NT2/D1 (cell line): ENCODE data around the gene KCNA2.

Experiments
- DNase-seq: peaks from one replicate; pipeline ENCODE4 v3.0.0-alpha.2; 2011; ENCODE audit warnings: low read depth, low spot score
- H3K27me3 ChIP-seq: 2 replicates; pipeline ENCODE4 v1.6.0; 2011; ENCODE audit warnings: mild to moderate bottlenecking; ENCODE audit not compliant: insufficient read length, insufficient read depth
- H3K36me3 ChIP-seq: 2 replicates; pipeline ENCODE4 v1.6.1; 2011; ENCODE audit warnings: mild to moderate bottlenecking, low read length, mixed read lengths; ENCODE audit not compliant: insufficient read depth, insufficient read length
- H3K4me1 ChIP-seq: 2 replicates; pipeline ENCODE4 v1.5.1; 2011; ENCODE audit not compliant: insufficient read depth, insufficient read length
- H3K4me3 ChIP-seq: 2 replicates; pipeline ENCODE4 v1.5.1; 2011; ENCODE audit warnings: low read depth; ENCODE audit not compliant: insufficient read length
- H3K9ac ChIP-seq: 2 replicates; pipeline ENCODE4 v1.6.0; 2011; ENCODE audit warnings: low read depth; ENCODE audit not compliant: insufficient read length
- H3K9me3 ChIP-seq: 2 replicates; pipeline ENCODE4 v1.5.1; 2011; ENCODE audit warnings: mild to moderate bottlenecking, low read length; ENCODE audit not compliant: insufficient read depth
- SUZ12 ChIP-seq: IDR thresholded peaks from 2 replicates; pipeline ENCODE4 v1.6.1; 2011; ENCODE audit not compliant: insufficient read length, insufficient read depth; ENCODE audit errors: extremely low read depth
- YY1 ChIP-seq: IDR thresholded peaks from 2 replicates; pipeline ENCODE4 v1.6.1; 2011; ENCODE audit not compliant: insufficient read length, insufficient read depth
- ZNF274 ChIP-seq: IDR thresholded peaks from 2 replicates; pipeline ENCODE4 v1.6.1; 2011; ENCODE audit warnings: mild to moderate bottlenecking, low read depth, low read length

Gene KCNA2

DNA sequence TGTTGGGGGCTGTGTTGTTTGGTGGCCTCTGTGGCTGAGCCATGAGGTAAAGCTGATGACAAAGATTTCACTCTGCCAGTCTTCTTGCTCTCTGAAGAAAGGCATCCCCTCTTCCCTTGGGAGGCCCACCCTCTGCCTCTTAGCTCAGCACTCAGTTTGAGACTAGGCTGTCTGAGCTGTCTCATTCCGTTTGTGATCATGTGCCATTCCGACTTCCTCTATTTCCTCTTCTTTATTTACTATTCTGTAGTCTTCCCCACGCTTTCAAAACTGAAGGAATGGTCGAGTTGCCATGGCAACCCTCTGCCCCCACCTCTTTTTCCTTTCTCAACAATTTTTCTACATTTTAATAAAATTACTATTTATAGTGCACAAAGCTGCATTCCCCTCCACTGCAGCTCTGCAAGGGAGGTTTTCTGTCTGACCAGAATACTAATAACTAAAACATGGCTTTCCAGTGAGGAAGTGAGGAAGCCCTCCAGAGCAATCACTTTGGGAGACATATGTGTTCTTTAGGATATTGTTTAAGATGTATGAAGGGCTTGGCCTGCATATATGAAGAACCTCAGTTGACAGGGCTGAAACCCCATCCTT is 37.8 kb upstream of the KCNA2 start:
- Histone ChIP-seq H3K36me3 (no peaks in the 10 kb centered on the region), H3K9me3 (no peaks in the 10 kb centered on the region), H3K9ac (no peak overlapping the region), H3K4me3 (no peak overlapping the region), H3K4me1 (no peaks in the 10 kb centered on the region), H3K27me3 (no peaks in the 10 kb centered on the region)
- TF ChIP-seq ZNF274, result no peak
- DNase-seq, result no peak

DNA sequence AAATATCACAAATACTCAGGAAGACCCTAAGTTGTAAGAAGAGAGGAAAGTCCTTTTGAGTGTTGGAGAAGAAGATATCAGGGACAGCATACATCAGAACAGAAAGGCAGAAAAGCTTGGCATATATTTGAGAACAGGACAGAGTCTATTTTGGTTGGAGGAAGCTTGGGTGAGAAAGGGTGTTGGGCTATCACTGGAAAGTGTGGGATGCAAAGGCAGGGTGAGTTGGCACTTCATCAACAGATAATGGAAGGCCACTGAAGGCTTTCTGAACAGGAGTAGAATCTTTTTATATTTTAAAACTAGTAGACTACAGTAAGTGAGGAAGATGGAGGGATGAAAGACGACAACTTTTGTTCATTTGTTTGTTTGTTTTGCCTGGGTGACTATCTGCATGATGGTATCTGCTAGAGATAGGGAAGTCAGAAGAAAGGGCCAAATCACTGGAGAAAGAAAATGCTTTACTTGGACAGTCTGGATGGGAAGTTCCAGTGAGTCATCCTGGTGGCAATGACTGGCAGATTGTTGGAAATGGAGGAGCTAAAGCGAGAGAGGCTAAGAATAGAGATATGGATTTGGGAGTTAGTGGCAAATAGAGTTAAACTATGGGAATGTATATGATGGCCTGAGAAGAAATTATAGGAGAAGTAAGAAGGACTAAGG is 33.7 kb upstream of the KCNA2 start:
- no peak for DNase-seq
- H3K4me1 ChIP-seq, result peaks cover 7% of the 10 kb centered on the region

DNA sequence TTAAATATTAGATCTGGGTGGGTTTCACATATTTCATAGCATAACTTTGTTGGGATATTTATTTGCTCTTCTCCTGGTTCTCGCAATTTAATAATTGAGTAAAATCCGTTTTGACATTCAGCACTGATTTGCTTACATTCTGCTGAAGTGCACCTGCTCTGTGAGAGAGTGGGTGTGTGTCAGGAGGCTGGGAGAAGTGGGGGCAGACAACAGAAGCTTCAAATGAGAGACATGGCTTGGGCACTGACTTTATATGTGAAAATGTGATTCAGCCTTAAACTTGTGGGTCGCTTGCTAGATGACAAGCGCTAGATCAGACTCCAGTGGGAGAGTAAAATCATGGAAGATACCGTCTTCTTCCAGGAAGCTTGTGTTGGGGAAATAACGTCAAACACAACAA is 32.4 kb upstream of the KCNA2 start:
- Histone ChIP-seq H3K9ac (no peak overlapping the region), H3K4me3 (no peak overlapping the region), H3K36me3 (no peaks in the 10 kb centered on the region), H3K27me3 (no peaks in the 10 kb centered on the region), H3K9me3 (no peaks in the 10 kb centered on the region), H3K4me1 (peaks cover 7% of the 10 kb centered on the region)
- no peak for DNase-seq
- TF ChIP-seq YY1 (no peak), SUZ12 (no peak), ZNF274 (no peak)

More for the DNA sequence above, 33.7 kb upstream of the KCNA2 start:
- Histone ChIP-seq H3K4me3 (no peak overlapping the region), H3K9ac (no peak overlapping the region), H3K27me3 (no peaks in the 10 kb centered on the region), H3K9me3 (no peaks in the 10 kb centered on the region), H3K36me3 (no peaks in the 10 kb centered on the region)
- TF ChIP-seq ZNF274 (no peak), YY1 (no peak), SUZ12 (no peak)

DNA sequence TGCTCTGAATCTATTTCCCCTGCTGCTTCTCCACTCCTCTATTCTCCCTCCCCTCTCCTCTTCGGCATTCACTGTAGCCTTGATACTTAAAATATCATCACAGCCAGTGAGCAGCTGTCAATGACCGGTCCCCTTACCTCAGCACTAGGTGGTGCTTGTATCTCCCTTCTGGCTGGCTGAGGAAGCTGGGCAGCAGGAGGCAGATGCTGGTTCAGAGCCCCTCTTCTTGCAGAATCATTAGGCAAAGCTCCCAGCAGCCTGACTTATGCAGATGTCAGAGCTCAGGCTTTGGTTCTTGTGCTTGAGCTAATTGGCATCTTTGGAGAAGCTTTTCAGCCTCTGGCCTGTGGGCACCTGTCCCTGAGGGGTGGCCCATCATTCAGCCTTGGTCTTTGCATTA is 31.9 kb upstream of the KCNA2 start:
- no peak for TF ChIP-seq ZNF274
- no peak for TF ChIP-seq YY1
- no peak for TF ChIP-seq SUZ12
- Histone ChIP-seq H3K4me1 (peaks cover 7% of the 10 kb centered on the region), H3K36me3 (no peaks in the 10 kb centered on the region)

DNA sequence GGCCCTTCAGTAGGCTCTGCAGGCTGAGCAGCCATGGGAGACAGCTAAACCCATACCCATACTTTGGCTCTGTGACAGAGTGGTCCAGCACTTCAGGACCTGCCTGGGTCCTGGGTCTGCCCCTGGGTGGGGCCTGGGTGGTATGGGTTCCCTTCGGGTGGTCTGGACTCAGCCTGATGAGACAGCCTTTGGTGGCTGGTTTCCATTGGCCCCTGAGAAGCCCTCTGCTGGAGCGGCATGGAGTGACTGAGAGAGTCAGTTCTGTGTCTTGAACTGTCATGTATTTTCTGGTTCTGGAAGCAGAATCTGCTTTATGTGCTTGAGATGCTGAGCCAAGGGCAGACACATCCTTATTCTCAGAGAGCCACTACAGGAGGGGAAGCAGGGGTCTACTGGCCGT is 31.3 kb upstream of the KCNA2 start:
- Histone ChIP-seq H3K27me3 (no peaks in the 10 kb centered on the region), H3K9me3 (no peaks in the 10 kb centered on the region), H3K36me3 (no peaks in the 10 kb centered on the region), H3K9ac (no peak overlapping the region), H3K4me1 (peaks cover 7% of the 10 kb centered on the region), H3K4me3 (no peak overlapping the region)
- no peak for TF ChIP-seq SUZ12
- no peak for TF ChIP-seq YY1
- no peak for TF ChIP-seq ZNF274
- DNase-seq, result no peak

More for the DNA sequence above, 31.9 kb upstream of the KCNA2 start:
- no peak overlapping the region for H3K9ac ChIP-seq
- no peaks in the 10 kb centered on the region for H3K27me3 ChIP-seq
- H3K9me3 ChIP-seq, result no peaks in the 10 kb centered on the region
- H3K4me3 ChIP-seq, result no peak overlapping the region
- no peak for DNase-seq

DNA sequence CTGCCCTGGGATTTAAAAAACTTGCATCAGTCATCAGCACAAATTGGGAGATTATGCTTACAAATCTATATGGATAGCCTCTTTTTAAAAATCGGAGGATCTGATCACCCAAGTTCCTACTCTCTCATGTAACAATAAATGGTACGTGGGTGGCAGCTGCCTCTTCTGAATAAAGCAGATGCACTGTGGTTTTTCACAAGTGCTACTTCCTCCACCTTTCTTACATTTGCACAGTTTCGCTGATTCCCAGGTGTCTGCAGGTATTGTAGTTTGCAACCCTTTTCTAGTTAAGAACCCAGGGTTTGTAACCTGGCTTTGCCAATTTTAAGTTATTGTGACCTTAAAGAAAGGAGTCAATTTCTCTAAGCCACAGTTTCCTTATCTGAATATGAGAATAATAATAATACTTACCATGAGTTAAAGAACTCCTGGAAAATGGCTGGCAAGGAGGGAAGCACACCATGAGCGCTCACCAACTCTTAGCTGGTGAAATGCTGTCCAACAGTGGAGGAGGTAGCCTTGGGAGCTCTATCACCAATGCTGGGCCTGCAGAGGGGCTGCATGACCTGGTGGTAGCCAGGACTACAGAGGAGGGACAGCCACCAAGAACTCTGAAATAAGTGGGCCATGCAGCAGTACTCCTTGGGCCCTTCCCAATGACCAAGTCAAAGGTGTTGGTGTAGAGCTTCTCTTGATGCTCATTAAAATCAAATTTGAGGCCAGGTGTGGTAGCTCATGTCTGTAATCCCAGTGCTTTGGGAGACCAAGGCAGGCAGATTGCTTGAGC is 30.2 kb upstream of the KCNA2 start:
- H3K27me3 ChIP-seq, result no peaks in the 10 kb centered on the region
- peaks cover 7% of the 10 kb centered on the region for H3K4me1 ChIP-seq
- TF ChIP-seq SUZ12 (no peak), YY1 (no peak), ZNF274 (no peak)
- no peaks in the 10 kb centered on the region for H3K36me3 ChIP-seq
- H3K9ac ChIP-seq, result no peak overlapping the region
- no peak overlapping the region for H3K4me3 ChIP-seq
- no peaks in the 10 kb centered on the region for H3K9me3 ChIP-seq
- no peak for DNase-seq

DNA sequence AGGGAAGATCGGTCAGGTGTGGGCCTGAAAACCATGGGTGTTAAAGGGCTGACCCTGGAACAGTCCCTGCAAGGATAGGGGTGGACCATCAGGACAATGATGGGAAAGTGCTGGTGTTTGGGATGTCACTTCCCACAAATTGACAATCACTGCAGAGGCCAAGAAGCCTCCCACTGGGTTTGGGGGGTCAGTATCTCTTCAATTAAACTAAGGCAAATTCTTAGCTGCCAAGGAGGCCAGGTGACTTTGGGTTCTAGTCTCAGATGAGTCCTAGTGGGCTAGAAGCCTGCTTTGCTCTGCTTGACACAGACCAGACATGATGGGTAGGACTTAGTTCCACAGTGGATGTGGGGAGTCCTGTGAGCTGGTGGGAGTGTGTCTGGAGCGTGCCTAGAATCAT is 29.3 kb upstream of the KCNA2 start:
- Histone ChIP-seq H3K9me3 (no peaks in the 10 kb centered on the region), H3K36me3 (no peaks in the 10 kb centered on the region), H3K4me1 (peaks cover 7% of the 10 kb centered on the region), H3K27me3 (no peaks in the 10 kb centered on the region), H3K9ac (no peak overlapping the region), H3K4me3 (no peak overlapping the region)
- TF ChIP-seq ZNF274, result no peak
- TF ChIP-seq SUZ12, result no peak
- TF ChIP-seq YY1, result no peak
- no peak for DNase-seq
